Smooth muscle cell (in vitro differentiated cells): ENCODE measurements around the gene HABP4. TPM values are rescaled to one million over a fixed set of nuclear protein-coding genes. Genes with fewer than 3 reads are reported as not detected.
"Not testable (repeated sequence)": the region's sequence is repeated elsewhere in the genome, so short reads cannot be mapped to it uniquely, and the experiment has no call there.

Experiments
- DNase-seq: peaks from one replicate; lab custom pipeline; 2025; ENCODE audit not compliant: unreplicated experiment; lab: John Stamatoyannopoulos, UW
- H2AFZ ChIP-seq: fragments of 200-600 bp; sonication (generic); 2 replicates; pipeline ENCODE4 v1.6.0; 2016; ENCODE audit warnings: antibody characterized with exemption, low read depth, mild to moderate bottlenecking
- H3F3A ChIP-seq: fragments of 200-600 bp; sonication (generic); 2 replicates; pipeline ENCODE4 v1.6.0; 2017; ENCODE audit warnings: antibody characterized with exemption, low read depth
- H3K27ac ChIP-seq: fragments of 200-600 bp; sonication (generic); 2 replicates; pipeline ENCODE4 v1.5.1; 2016; ENCODE audit warnings: low read depth, mild to moderate bottlenecking
- H3K27me3 ChIP-seq: fragments of 200-600 bp; sonication (generic); 2 replicates; pipeline ENCODE4 v1.6.1; 2016; ENCODE audit warnings: low read depth, mild to moderate bottlenecking
- H3K36me3 ChIP-seq: fragments of 200-600 bp; sonication (generic); 2 replicates; pipeline ENCODE4 v1.5.1; 2016; ENCODE audit warnings: low read depth
- H3K4me1 ChIP-seq: fragments of 200-600 bp; sonication (generic); 2 replicates; pipeline ENCODE4 v1.5.1; 2016; ENCODE audit warnings: low read depth
- H3K4me2 ChIP-seq: fragments of 200-600 bp; sonication (generic); 2 replicates; pipeline ENCODE4 v1.6.0; 2016; ENCODE audit warnings: mild to moderate bottlenecking
- H3K4me3 ChIP-seq: fragments of 200-600 bp; sonication (generic); 2 replicates; pipeline ENCODE4 v1.5.1; 2016; ENCODE audit warnings: mild to moderate bottlenecking
- H3K79me2 ChIP-seq: fragments of 200-600 bp; sonication (generic); 2 replicates; pipeline ENCODE4 v1.6.0; 2016; ENCODE audit warnings: low read depth, mild to moderate bottlenecking
- H3K9ac ChIP-seq: fragments of 200-600 bp; sonication (generic); 2 replicates; pipeline ENCODE4 v1.6.0; 2016; ENCODE audit warnings: low read depth
- H3K9me3 ChIP-seq: fragments of 200-600 bp; sonication (generic); replicated peaks from 2 replicates; pipeline ENCODE4 v1.5.1; 2016; ENCODE audit warnings: low read depth
- H4K20me1 ChIP-seq: fragments of 200-600 bp; sonication (generic); 2 replicates; pipeline ENCODE4 v1.6.0; 2016; ENCODE audit warnings: low read depth
- WGBS: methylation state at CpG from one replicate; pipeline ENCODE4 v1.1.7; 2016; ENCODE audit warnings: low lambda C conversion rate; 5-methylcytosine and 5-hydroxymethylcytosine counted together
- polyA plus RNA-seq: library from polyadenylated mRNA; unstranded; fragments of >200 nt; fragmentation: Nextera tagmentation; extraction: Ambion mirVana; gene quantifications from 2 replicates; pipeline ENCODE4 v1.2.1, GENCODE V29; 2016
- total RNA-seq: library from RNA; depleted of rRNA; stranded (reverse); fragments of >200 nt; gene quantifications from 2 replicates; pipeline ENCODE4 v1.2.3, GENCODE V29; 2014
- TF ChIP-seq, protein P1 (sequence below): fragments of 200-600 bp; sonication (generic); IDR thresholded peaks from 2 replicates; pipeline ENCODE4 v1.5.1; 2017; ENCODE audit warnings: borderline replicate concordance, mild to moderate bottlenecking, antibody characterized with exemption; ENCODE audit not compliant: insufficient read depth, poor library complexity, severe bottlenecking

HABP4 gene
- total and polyA plus RNA-seq, 2 experiments from 2014 or later, result 13.5 to 26.8 TPM

DNA sequence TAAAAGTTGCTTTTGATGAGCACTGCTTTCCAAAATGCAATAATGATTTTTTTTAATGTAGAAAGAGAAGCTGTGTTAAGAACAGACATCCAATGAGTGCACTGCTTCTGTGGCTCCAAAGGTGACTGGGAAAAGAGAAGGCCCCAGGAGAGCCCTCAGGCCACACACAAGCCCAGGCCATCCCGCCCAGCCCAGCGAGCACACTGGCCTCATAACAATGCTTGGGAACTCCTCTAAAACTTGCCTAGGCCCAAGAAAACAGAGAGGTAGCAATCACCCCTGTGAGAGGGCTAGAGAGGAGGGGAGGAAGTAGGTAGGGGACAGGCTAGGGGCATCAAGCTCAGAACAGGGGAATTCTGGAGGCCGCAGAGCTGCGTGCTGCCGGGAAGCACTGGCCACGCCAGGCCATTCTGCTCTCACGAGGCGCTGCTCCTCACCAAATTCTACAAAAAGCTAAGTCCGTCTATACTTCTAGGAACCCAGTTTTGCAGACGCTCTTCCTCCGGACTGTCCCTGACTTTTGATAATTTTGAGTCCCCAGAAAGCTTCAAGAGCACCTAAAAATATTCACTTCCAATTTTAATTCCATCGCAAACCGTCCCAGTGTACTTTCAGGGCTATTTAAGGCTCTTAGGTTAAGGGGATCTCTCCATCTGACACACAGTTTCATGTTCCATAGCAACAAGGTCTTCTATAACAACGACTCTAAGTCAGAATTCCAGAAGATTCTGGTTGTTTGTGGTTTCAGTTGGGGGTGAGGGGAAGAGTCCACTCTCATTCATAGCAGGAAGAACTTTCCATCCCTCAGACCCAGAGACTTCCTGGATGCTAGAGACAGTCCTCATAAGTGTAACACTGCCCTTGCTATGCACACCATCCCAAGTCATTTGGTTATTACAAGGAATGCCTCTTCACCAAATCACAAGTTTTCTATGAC lies 51.0 kb downstream of the HABP4 start:
- Histone ChIP-seq H2AFZ (no peak overlapping the region), H3K27ac (no peak overlapping the region)
- no peak for DNase-seq

DNA sequence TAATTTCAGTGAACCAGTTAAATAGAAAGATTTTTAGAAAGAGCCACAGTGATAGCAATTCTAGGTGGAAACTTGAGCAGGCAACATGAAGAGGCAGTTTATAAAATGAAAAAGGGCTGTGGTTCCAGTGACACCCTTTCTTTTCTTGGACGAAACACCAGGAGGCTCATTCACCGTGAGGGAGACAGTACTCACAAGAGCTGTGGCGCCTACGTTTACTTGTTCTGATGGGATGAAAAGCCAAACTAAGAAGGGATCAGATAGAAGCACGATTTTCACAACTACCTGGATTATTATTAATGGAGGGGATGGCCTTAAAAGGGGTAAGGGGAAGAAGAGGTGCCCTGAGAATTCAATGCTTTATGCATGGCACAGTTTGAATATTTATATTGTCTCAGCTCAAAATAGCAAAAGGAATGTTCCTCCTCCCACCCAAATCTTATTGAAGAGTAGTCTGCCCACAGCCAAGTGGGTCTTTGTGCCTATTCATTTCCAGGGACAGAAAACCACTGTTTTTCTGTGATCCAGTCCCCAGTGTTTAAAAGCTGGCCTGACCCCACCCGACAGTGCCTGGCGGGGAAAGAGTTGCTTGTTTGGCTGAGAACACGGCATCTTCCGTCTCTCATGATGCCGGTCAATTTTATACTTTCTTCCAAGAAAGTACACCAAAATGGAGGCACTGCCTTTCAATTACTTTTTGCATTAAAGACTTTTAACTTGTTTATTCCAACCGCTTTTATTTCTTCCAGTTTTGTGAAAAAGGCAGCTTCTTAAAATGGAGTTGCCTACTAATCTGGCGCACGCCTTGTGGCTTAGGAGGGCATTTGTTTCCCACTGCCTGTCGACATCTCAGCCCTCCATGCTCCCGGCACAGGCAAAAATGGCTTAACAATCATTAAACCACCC lies 51.9 kb downstream of the HABP4 start:
- Histone ChIP-seq H3K27ac (no peak overlapping the region), H3K4me2 (no peak overlapping the region), H3K9me3 (no peaks in the 10 kb centered on the region), H3F3A (no peaks in the 10 kb centered on the region), H3K36me3 (no peaks in the 10 kb centered on the region), H3K9ac (no peak overlapping the region), H3K4me3 (no peak overlapping the region), H3K27me3 (no peaks in the 10 kb centered on the region), H4K20me1 (no peaks in the 10 kb centered on the region), H2AFZ (no peak overlapping the region), H3K79me2 (no peaks in the 10 kb centered on the region), H3K4me1 (no peaks in the 10 kb centered on the region)
- DNase-seq, result no peak
- WGBS, result 95% methylated on average over 15 of the region's 15 CpGs
- TF ChIP-seq, protein P1, sequence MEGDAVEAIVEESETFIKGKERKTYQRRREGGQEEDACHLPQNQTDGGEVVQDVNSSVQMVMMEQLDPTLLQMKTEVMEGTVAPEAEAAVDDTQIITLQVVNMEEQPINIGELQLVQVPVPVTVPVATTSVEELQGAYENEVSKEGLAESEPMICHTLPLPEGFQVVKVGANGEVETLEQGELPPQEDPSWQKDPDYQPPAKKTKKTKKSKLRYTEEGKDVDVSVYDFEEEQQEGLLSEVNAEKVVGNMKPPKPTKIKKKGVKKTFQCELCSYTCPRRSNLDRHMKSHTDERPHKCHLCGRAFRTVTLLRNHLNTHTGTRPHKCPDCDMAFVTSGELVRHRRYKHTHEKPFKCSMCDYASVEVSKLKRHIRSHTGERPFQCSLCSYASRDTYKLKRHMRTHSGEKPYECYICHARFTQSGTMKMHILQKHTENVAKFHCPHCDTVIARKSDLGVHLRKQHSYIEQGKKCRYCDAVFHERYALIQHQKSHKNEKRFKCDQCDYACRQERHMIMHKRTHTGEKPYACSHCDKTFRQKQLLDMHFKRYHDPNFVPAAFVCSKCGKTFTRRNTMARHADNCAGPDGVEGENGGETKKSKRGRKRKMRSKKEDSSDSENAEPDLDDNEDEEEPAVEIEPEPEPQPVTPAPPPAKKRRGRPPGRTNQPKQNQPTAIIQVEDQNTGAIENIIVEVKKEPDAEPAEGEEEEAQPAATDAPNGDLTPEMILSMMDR, result no peak

More for the DNA sequence above, 51.0 kb downstream of the HABP4 start:
- Histone ChIP-seq H3K9ac (no peak overlapping the region), H3K9me3 (no peaks in the 10 kb centered on the region), H3K79me2 (no peaks in the 10 kb centered on the region), H4K20me1 (no peaks in the 10 kb centered on the region), H3K4me2 (no peak overlapping the region), H3K4me1 (no peaks in the 10 kb centered on the region), H3K36me3 (no peaks in the 10 kb centered on the region), H3F3A (no peaks in the 10 kb centered on the region), H3K27me3 (no peaks in the 10 kb centered on the region), H3K4me3 (no peak overlapping the region)
- TF ChIP-seq, protein P1, result no peak
- WGBS, result 94% methylated on average over 14 of the region's 14 CpGs

DNA sequence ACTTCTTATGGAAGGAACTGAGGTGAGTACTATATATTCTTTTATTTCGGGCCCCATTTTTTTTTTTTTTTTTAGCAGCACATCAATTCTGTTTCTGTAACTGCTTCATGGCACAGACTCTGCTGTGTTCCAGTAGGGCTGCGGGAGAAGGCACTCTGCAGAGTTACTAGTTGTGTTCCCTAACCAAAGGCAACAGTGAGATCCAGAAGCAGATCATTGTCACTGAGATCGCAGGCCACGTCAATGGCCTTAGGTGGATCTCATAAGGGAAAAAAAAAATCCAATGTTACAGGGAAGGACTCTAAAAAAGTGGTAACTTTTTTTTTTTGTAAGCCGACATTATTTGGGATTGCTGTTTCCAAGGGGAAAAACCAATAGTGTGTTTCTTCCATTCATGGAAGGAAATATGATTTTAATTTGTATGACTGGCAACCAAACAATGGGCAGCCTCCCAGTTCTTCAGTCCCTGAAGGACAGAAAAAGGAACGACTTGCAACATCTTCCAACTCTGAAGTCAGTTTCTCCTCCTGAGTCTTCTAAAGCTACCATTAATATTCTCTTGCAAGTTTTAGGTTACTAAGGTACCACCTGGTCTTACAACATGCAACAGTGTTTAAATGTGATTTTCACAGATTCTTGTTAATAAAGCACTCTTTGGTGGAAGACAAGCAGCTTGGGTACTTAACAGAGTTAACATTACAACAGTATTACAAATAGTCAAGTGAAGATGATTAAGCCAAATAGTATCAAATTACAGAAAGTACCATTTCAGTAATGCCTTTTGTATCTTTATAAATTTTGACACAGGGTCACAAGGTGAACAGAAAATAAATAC lies 52.8 kb downstream of the HABP4 start:
- WGBS, result 95% methylated on average over 6 of the region's 6 CpGs
- no peak for DNase-seq
- H3K9ac ChIP-seq, result no peak overlapping the region

DNA sequence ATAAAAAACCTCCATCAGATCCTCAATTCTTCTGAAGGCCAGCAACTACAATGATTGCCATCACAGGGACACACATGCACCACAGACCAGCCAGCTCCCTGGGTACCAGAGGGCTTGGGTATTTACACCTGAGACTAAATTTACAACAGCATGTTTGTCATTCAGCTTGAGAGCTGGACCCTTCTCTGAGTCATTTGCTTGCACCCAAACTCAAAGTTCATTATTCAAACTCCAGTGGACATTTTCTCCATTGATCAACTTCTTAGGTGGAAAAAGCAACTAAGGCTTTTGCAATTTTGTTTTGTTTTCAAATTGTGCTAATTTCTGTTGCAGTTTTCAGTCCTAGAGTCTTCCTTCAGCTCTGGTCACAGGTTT lies 53.4 kb downstream of the HABP4 start:
- not testable (repeated sequence) for H2AFZ ChIP-seq, H3K4me1 ChIP-seq, H3K4me3 ChIP-seq, H3K9ac ChIP-seq, H3K27ac ChIP-seq, H3K36me3 ChIP-seq, DNase-seq, H3K9me3 ChIP-seq, H3K79me2 ChIP-seq, H3K27me3 ChIP-seq, H3F3A ChIP-seq, H3K4me2 ChIP-seq, H4K20me1 ChIP-seq

More for the DNA sequence above, 52.8 kb downstream of the HABP4 start:
- H3K4me3 ChIP-seq, result no peak overlapping the region
- H3K36me3 ChIP-seq, result no peaks in the 10 kb centered on the region
- H3K27ac ChIP-seq, result no peak overlapping the region
- no peaks in the 10 kb centered on the region for H4K20me1 ChIP-seq
- H3K4me1 ChIP-seq, result no peaks in the 10 kb centered on the region
- no peaks in the 10 kb centered on the region for H3K79me2 ChIP-seq
- H3F3A ChIP-seq, result no peaks in the 10 kb centered on the region
- H3K27me3 ChIP-seq, result no peaks in the 10 kb centered on the region
- H2AFZ ChIP-seq, result no peak overlapping the region
- no peaks in the 10 kb centered on the region for H3K9me3 ChIP-seq
- TF ChIP-seq, protein P1, result no peak
- no peak overlapping the region for H3K4me2 ChIP-seq
